Panc1 (cell line): ENCODE data around the gene SCN9A. TPM values are rescaled to one million over a fixed set of nuclear protein-coding genes. Genes with fewer than 3 reads are reported as not detected.

Experiments
- ATAC-seq: fragments of 200-7000 bp; cut with Tn5 transposase; 2 replicates; pipeline ENCODE4 v1.9.1; 2020; ENCODE audit warnings: mild to moderate bottlenecking, moderate library complexity
- BruUV-seq: library from RNA; stranded (reverse); fragments of 400-500 nt; replicated peaks from 2 replicates; lab custom pipeline; 2021; lab: Mats Ljungman, UMichigan
- CTCF ChIA-PET: fragments of 300-600 bp; sonication (Branson Sonifier 250); formaldehyde crosslinking; loops from one replicate; lab custom pipeline; 2022; ENCODE audit warnings: antibody characterized with exemption; lab: Charles Lee
- POLR2A ChIA-PET: fragments of 300-600 bp; sonication (Branson Sonifier 250); formaldehyde crosslinking; loops from one replicate; lab custom pipeline; 2022; ENCODE audit warnings: antibody characterized with exemption; lab: Charles Lee
- DNase-seq: peaks from one replicate; pipeline ENCODE4 v3.0.0-alpha.2; 2010; ENCODE audit warnings: low read depth, low spot score
- H3K27ac ChIP-seq: 2 replicates; pipeline ENCODE4 v1.5.1; 2011; ENCODE audit warnings: mild to moderate bottlenecking, low read length, inconsistent platforms
- H3K27me3 ChIP-seq: fragments of 200-500 bp; sonication (Bioruptor generic); 2 replicates; pipeline ENCODE4 v1.6.0; 2014; ENCODE audit warnings: low read length, inconsistent platforms; ENCODE audit not compliant: control insufficient read depth, insufficient read depth
- H3K36me3 ChIP-seq: fragments of 200-500 bp; sonication (Bioruptor generic); 2 replicates; pipeline ENCODE4 v1.5.1; 2014; ENCODE audit warnings: inconsistent platforms, mild to moderate bottlenecking, low read length, moderate library complexity; ENCODE audit not compliant: control insufficient read depth, insufficient read depth
- H3K4me1 ChIP-seq: 2 replicates; pipeline ENCODE4 v1.5.1; 2011; ENCODE audit warnings: inconsistent platforms, mild to moderate bottlenecking, low read length, moderate library complexity; ENCODE audit not compliant: control insufficient read depth, insufficient read depth
- H3K4me3 ChIP-seq, 2 experiments: 2 replicates each; pipeline ENCODE4 v1.5.1; 2011 to 2012; ENCODE audit warnings: low read depth in 2 of 2, low read length in 2 of 2, mild to moderate bottlenecking in 2 of 2, inconsistent platforms in 1 of 2, moderate library complexity in 1 of 2
- H3K9me3 ChIP-seq: fragments of 200-500 bp; sonication (Bioruptor generic); 2 replicates; pipeline ENCODE4 v1.5.1; 2014; ENCODE audit warnings: low read depth, mild to moderate bottlenecking, inconsistent platforms, low read length, moderate library complexity; ENCODE audit not compliant: control insufficient read depth, insufficient read depth
- CTCF ChIP-seq: fragments of 450-650 bp; IDR thresholded peaks from 2 replicates; pipeline ENCODE4 v1.5.1; 2017; ENCODE audit warnings: mild to moderate bottlenecking
- POLR2AphosphoS5 ChIP-seq: IDR thresholded peaks from 2 replicates; pipeline ENCODE4 v1.6.1; 2012; ENCODE audit warnings: mild to moderate bottlenecking, low read depth, low read length, moderate library complexity
- REST ChIP-seq, 2 experiments: IDR thresholded peaks; 2 replicates each; pipeline ENCODE4 v1.6.1; 2011 to 2012; ENCODE audit warnings: low read depth in 2 of 2, control low read depth in 1 of 2, low read length in 1 of 2, mild to moderate bottlenecking in 1 of 2, moderate library complexity in 1 of 2; ENCODE audit not compliant: insufficient read depth in 1 of 2
- SIN3A ChIP-seq: IDR thresholded peaks from 2 replicates; pipeline ENCODE4 v1.6.1; 2012; ENCODE audit warnings: low read depth, mild to moderate bottlenecking, low read length, moderate library complexity, borderline replicate concordance; ENCODE audit not compliant: insufficient read depth
- TCF7L2 ChIP-seq: IDR thresholded peaks from 2 replicates; pipeline ENCODE4 v1.6.1; 2011; ENCODE audit warnings: mild to moderate bottlenecking, low read depth, low read length, inconsistent platforms
- in situ Hi-C: cut with HindIII; loops from 2 replicates; pipeline ENCODE4 v1.10.0; 2016; ENCODE audit warnings: low sequenced_read_pairs, low pct_unique_long_range_greater_than_20kb
- intact Hi-C: fragments of 100-400 bp; cut with micrococcal nuclease; formaldehyde crosslinking; loops from one replicate; pipeline ENCODE4 v1.10.0; 2022; ENCODE audit not compliant: unreplicated experiment
- total RNA-seq: library from RNA; stranded (reverse); gene quantifications from one replicate; pipeline ENCODE4 v1.2.1, GENCODE V29; 2021; ENCODE audit not compliant: unreplicated experiment

Gene SCN9A
- total RNA-seq, 1 experiment from 2014 or later, result 0.10 TPM

GRCh38 chr2:166419616-166419934 lies 43.8 kb upstream of the SCN9A start:
- in situ Hi-C loops (no loop called here), intact Hi-C loops (loop anchor here (2.0 to 5.0 kb wide), 2 partner anchors 59 to 242 kb away; no protein-coding TSS in a partner anchor)
- CTCF ChIA-PET, result interaction anchor here (0.7 kb wide), 1 partner anchor 66 kb away, joined by 6 read pairs; no protein-coding TSS in a partner anchor
- no TSS peak for BruUV-seq
- Histone ChIP-seq H3K27me3 (no peaks in the 10 kb centered on the region), H3K4me1 (no peaks in the 10 kb centered on the region), H3K27ac (no peak overlapping the region), H3K9me3 (no peaks in the 10 kb centered on the region), H3K36me3 (no peaks in the 10 kb centered on the region), H3K4me3 (no peak overlapping the region)
- DNase-seq (no peak), ATAC-seq (peak; percentile 63; the same call in 1 of the 2 replicates)
- POLR2A ChIA-PET, result no interaction called here
- TF ChIP-seq CTCF (peak; percentile 59), REST (IDR thresholded peaks at IDR 0.05; ENCODE audit: insufficient read depth in 1 of 2, low read depth in 2 of 2, low read length in 1 of 2) (no peak)

GRCh38 chr2:166418853-166419615 lies 43.3 kb upstream of the SCN9A start:
- in situ Hi-C loops, result no loop called here
- Histone ChIP-seq H3K4me1 (no peaks in the 10 kb centered on the region), H3K9me3 (no peaks in the 10 kb centered on the region), H3K27me3 (no peaks in the 10 kb centered on the region), H3K4me3 (no peak overlapping the region), H3K27ac (no peak overlapping the region), H3K36me3 (no peaks in the 10 kb centered on the region)
- intact Hi-C loops, result loop anchor here (2.0 to 5.0 kb wide), 2 partner anchors 58 to 242 kb away; no protein-coding TSS in a partner anchor
- ChIA-PET CTCF (interaction anchor here (0.7 kb wide), 1 partner anchor 66 kb away, joined by 6 read pairs; no protein-coding TSS in a partner anchor), POLR2A (no interaction called here)
- ATAC-seq (0 out of 2 replicates have a peak, but pooled peaks have one; percentile 48), DNase-seq (no peak)
- BruUV-seq, result no TSS peak
- TF ChIP-seq REST (IDR thresholded peaks at IDR 0.05; ENCODE audit: insufficient read depth in 1 of 2, low read depth in 2 of 2, low read length in 1 of 2) (no peak), TCF7L2 (no peak), SIN3A (no peak), POLR2AphosphoS5 (no peak), CTCF (no peak)
